HG03066 (cell line): ENCODE measurements around the gene TRAPPC5.
"Not testable (repeated sequence)": the region's sequence is repeated elsewhere in the genome, so short reads cannot be mapped to it uniquely, and the experiment has no call there.

Experiments
- ATAC-seq: cut with Tn5 transposase; IDR thresholded peaks from one replicate; pipeline ENCODE4 v1.9.1; 2021; ENCODE audit warnings: low read depth; ENCODE audit not compliant: unreplicated experiment

TRAPPC5 gene

DNA sequence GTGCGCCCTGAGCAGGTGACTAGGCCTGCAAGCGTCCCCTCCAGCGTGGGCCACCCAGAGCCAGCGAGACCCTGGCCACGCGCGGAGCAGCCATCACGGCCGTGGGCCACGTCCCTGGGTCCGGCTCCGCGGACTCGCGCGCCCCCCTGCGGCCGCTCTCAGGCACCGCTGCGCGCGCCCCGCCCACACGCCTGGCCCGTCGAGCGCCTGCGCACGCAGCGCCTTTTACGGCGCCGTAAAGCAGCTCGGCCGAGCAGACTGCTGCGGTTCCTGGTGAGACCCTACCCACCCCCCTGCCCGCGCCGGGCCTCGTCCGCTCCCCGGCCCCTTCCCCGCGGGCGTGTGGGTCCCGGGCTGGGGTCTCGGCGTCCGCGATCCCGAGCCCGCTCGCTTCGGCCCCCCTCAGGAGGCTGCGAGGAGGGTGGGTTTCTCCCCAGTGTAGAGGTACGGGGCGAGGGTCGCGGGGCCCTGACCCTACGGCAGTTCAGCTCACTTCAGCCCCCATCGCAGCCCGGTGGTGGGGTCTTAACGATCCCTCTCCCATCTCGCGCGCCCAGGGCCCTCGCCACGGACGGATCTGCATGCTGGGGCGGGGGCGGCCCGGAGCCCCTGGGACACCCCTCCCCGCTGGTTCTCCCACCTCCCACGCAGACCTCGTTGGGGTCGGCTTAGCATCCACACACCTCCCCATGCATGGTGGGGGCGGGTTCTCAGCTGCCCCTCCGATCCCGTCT, at the start of gene TRAPPC5:
Gene TRAPPC5 (plus strand): TSS at position 228 of the 734 bp plus-strand sequence. CDS start 1,421 bp downstream, outside the sequence.
- no peak for ATAC-seq

DNA sequence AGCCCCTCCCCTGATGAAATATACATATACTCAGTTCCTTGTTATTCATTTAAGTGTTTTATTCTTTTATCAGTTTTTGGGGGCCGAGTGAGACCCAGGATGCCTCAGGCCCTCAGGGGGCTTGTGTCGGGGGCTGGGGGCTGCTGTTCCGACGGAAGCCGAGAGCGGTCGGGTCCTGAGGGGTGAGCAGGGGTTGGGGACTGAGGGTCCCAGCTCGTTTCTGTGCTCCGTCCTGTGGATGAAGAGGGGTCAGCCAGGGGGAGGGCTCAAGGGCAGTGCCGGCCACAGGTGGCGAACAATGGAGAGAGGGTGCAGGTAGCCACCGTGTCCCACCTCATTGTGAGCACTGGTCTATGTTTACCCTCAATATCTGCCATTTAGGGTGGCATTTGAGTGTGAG, 49.1 kb upstream of the TRAPPC5 start:
- ATAC-seq: no peak

DNA sequence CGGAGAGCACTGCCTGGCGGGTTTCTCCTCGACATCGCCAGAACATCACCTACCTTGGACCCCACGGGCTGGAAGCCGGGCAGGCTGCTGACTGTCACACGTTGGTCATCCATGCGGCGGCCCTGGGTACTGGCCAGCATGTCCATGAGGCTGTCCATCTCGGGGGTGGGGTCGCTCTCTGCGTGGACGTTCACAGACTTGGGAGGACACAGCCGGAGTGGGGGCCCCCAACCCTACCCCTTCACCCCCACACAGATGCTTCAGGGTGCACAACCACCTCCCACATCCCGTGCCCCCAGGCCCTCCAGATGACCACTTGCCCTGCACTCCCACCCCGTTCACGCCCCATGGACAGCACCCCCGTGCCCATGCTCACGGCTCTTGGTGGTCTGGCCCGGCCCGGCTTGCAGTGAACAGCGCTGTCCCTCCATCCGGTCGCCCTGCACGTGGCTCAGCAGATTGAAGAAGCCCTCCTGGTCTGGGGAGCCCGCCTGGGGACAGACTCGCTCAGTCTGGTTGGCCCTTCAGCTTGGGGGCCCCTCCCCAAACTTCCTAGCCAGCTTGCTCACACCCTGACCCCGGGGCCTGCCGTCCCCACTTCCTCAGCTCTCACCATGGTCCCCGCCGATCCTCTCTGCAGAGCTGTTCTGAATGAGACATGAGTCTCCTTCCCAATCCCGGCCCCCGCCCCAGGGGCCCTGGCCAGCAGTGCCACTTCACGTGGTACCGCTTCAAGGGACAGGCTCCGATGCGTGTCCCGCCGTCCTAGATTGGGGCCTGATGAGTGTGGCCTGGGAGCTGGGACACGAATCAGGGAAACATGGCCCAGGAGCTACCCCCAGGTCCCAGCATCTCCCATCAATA, 48.1 kb upstream of the TRAPPC5 start:
- ATAC-seq: no peak

DNA sequence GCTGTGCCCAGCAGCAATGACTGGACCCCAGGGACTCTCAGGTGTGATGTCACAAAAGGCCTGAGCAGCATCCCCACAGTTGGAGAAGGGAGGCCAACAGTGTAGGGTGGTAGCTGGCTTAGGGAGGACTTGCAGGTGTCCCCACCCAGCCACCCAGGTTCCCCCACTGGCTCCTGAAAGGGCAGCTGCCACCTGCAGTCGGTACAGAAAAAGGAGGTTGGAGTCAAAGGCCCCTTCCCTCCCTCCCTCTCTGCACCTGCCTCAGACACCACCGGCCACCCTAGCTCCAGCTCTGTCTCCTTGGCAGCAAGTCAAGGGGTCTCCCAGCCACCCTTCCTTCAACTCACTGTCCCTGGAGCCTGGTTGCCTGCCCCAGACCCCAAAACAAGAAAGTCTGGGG, 46.9 kb upstream of the TRAPPC5 start, which contains the start of gene PCP2:
Gene PCP2 (minus strand): TSS at position 22 of the 400 bp plus-strand sequence. CDS start 262 bp downstream, outside the sequence.
- no peak for ATAC-seq

DNA sequence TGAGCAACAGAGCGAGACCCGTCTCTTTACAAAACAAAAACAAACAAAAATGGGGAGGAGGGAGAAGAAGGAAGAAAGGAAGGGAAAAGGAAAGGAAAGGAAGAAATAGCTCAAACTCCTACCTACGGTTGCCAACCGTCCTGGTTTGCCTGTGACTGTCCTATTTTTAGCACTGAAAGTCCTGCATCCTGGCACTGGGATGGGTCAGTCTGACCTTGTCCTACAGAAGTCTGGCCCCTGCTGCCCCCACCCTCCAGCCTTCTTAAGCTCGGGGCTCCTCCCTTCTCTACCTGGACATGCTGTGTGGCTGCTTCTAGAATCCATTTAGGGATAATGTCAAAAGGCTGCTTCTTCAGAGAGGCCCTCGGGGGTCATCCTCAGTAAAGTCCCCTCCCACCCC, 45.0 kb upstream of the TRAPPC5 start:
- ATAC-seq: no peak

DNA sequence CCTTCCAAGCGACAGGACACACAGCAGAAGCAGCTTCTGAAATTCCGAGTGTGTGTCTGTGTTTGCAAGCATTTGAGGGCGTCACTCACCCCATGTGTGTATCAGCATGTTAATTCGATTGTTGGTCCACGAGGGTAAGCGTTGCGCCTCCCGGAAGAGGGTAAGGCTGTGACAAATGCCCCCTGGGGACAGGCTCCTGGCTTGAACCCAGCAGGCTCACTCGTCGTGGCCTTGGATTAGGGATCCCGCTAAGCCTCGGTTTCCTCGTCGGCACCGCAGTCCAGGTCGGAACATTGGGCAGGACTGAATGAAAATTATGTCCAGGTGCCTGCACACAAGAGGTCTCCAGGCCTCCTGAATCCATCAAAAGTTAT, 44.3 kb upstream of the TRAPPC5 start:
- no peak for ATAC-seq

DNA sequence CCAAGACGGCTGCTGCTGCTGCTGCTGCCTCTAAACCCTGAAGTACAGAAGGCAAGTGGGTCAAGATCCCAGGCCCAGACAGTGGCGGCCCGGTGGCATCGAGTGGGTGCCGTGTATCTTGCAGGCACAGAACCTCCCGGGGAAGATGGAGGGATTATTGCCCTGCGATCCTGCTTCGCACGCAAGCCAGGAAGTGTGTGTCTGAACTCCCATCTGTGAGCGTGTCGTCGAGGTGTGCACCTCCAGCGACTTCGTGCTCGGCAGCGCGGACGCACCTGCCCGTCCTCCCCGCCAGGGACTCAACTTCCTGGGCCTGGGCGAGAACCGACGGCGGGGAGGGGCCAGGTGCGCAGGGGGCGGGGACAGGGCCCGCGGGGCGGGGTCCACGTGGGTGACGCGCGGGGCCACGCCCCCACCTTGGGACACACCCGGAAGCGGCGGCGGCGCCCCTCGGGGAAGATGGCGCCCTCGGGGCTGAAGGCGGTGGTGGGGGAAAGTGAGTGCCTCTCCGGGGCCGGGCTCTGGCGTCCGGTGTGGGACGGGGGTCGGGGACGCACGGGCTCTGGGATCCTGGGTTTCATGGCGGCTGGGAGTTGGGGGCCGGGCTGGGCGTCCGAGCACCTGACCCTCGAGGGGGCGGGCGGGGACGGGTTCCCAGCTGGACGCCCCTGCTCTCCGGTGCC, 43.8 kb upstream of the TRAPPC5 start, which contains the start of gene STXBP2:
Gene STXBP2 (plus strand): TSS at position 420 of the 683 bp plus-strand sequence. CDS start 40 bp downstream, at position 460.
- ATAC-seq: no peak

DNA sequence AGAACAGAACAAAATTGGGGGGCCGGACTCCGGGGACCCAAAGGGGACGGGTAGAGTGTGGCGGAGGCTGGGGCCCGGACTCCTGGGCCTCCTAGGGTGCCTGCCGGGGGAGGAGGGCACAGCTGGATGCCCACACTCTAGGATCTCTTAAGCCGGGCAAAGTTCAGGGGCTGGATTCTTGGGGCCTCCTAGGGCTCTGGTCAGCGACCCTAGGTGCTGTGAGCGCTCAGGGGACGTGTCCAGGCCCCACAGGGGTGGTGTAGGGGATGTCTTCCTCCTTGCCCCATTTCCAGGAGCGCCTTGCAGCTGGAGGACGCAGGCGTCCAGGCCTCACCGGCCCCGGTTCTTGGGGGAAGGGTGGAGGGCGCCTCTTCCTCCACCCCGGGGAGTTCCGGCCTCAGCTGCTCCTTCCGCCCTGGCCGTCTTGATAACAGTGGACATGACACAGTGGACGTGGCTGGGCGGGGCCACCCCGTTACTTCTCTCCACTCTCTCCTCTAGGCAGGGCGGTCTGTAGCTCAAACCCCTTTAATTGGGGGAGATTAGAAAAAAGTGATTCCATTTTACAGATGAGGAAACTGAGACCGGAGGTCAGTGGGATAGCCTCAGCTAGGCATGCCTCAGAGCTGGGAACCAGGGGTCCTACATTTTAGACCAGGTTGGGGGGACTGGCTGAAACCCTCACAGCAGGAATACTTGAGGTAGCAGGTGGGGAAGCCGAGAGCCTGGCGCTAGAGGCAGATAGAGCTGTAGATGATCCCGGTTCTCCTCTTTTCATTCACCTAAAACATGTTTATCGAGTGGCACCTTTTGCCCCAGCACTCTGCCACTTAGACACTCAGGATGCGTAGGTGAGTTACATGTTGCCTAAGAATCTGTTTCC, 43.0 kb upstream of the TRAPPC5 start:
- ATAC-seq: no peak

DNA sequence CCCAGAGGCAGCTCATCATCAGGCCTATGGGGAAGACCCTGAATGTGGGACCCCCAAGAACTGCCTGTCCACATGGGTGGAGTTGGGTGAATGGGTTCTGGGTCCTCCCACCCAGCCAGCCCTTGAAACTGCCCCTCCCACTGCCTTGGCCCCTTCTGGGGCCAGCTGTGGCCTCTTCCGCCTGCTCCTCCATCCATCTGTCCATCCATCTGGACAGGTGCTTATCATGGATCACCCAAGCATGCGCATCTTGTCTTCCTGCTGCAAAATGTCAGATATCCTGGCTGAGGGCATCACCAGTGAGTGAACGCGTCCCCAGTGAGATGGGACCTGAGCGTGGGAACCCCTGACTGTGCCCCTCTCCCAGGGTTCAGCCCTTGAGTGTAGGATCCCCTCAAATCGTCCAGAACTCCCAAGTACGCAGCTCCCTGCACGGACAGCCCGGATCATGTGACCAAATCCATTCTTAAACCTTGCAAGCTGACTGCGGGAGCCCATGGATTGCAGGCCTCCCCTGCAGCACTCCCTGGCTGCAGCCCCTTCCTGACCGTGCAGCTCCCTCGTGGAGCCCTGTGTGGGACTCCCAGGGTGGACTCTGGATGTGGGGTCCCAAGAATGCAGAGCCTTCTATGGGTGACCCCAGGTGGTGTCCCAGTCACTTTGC, 41.7 kb upstream of the TRAPPC5 start:
- ATAC-seq: no peak

DNA sequence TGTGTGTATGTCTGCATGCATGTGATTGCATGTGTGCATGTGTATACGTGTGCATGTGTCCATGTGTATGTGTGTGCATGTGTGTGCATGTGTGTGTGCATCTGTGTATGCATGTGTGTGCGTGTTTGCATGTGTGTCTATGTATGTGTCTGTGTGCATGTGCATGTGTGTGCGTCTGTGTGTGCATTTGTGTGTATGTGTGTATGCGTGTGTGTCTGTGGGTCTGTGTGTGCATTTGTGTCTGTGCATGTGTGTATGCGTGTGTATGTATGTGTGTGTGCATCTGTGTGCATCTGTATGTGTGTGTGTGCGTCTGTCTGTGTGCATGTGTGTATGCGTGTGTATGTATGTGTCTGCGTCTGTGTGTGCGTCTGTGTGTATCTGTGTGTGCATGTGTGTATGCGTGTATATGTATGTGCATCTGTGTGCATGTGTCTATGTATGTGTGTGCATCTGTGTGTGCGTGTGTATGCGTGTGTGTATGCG, 40.7 kb upstream of the TRAPPC5 start:
- ATAC-seq: no peak

DNA sequence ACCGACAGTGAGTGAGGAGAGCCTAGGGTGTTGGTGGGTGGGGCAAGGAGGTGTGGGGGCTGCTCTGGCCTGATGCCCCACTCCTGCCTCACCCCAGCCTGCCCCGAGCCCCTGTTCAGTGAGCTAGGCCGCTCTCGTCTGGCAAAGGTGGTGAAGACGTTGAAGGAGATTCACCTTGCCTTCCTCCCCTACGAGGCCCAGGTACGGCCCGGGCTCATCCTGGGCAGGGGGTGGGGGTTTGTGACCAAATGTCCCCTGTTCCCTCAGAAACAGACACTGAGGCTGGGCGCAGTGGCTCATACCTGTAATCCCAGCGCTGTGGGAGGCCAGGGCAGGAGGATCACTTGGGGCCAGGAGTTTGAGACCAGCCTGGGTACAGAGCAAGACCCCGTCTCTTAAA, 39.8 kb upstream of the TRAPPC5 start:
- ATAC-seq: no peak

DNA sequence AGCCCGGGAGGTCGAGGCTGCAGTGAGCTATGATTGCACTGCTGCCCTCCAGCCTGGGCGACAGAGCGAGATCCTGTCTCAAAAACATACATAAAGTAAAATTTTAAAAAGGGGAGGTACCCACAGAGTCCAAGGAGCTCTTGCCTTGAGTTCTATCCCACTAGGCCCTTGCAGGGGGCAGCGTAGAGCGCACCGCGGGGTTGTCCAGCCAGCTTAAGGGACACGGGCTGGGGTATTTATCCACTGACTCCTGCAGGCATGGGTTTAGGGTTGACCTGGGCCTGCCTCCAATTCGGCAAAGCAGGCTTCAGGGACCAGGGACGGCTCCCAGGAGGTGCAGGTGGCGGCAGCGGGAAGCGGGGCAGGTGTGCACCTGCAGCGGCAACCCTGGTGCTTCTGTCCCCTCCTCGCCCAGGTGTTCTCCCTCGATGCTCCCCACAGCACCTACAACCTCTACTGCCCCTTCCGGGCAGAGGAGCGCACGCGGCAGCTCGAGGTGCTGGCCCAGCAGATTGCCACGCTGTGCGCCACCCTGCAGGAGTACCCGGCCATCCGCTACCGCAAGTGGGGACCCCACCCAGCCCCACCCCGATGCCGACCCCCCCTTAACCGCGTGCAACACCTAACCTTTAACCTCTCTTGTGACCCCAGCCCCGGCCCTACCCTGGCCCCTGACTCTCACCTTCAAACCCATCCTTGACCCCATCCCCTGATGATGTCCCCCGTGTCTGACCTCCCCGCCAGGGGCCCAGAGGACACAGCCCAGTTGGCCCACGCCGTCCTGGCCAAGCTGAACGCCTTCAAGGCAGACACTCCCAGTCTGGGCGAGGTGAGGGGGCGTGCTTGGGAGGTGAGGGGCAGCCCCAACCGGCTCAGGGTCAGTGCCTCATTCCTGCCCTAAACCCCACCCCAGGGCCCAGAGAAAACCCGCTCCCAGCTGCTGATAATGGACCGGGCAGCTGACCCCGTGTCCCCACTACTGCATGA, 39.0 kb upstream of the TRAPPC5 start:
- no peak for ATAC-seq

DNA sequence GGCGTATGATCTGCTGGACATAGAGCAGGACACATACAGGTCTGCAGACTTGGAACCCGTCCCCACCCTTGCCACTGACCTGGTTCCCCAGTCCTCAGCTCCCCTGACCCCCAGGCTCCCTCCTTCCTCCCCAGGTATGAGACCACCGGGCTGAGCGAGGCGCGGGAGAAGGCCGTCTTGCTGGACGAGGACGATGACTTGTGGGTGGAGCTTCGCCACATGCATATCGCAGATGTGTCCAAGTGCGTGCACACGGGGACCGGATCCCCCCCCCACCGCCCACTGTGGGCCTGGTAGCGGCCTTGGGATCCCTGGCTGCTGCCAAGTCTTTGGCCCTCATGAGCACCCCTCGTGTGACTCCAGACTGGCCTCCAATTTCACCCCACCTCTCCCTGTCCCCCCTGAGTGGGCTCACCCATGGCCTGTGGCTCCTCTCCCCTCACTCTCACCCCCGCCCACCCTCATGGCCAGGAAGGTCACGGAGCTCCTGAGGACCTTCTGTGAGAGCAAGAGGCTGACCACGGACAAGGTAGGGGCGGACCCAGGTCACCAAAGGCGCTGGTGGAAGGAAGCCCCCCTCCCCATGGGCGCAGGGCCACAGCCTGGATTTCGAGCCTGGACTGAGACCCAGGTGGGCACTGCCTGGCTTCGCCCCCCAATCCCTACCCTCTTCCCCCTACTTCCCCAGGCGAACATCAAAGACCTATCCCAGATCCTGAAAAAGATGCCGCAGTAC, 38.2 kb upstream of the TRAPPC5 start:
- ATAC-seq: no peak

DNA sequence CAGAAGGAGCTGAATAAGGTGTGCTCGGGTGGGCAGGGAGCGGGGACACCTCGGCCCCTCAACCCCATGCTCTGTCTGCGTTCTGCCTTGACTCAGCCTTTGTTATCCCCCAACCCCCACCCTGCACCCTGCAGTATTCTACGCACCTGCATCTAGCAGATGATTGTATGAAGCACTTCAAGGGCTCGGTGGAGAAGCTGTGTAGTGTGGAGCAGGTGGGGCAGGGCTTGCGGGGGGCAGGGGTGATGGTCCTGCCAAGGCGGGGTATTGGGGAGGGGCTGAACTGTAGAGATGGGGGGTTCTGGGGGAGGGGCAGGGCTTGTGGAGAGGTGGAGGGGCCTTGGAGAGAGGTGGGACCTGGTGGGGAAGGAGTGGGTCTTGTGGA, 37.6 kb upstream of the TRAPPC5 start:
- ATAC-seq: no peak

DNA sequence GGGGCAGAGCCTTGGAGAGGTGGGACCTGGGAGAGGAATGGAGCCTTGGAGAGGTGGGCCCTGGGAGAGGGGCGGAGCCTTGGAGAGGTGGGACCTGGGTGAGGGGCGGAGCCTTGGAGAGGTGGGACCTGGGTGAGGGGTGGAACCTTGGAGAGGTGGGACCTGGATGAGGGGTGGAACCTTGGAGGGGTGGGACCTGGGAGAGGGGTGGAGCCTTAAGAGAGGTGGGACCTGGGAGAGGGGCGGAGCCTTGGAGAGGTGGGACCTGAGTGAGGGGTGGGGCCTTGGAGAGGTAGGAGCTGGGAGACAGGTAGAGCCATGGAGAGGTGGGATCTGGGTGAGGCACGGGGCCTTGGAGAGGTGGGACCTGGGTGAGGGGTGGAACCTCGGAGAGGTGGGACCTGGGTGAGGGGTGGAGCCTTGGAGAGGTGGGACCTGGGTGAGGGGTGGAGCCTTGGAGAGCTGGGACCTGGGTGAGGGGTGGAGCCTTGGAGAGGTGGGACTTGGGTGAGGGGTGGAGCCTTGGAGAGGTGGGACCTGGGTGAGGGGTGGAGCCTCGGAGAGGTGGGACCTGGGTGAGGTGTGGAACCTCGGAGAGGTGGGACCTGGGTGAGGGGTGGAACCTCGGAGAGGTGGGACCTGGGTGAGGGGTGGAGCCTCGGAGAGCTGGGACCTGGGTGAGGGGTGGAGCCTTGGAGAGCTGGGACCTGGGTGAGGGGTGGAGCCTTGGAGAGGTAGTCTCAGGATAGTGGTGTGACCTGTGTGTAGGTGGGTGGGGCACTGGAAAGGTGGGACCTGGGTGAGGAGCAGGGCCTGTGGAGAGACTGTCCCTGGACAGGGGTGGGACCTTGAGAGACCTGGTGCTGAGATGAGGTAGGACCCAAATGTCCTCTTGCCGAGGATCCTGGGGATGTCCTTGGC, 36.7 kb upstream of the TRAPPC5 start:
- not testable (repeated sequence) for ATAC-seq

DNA sequence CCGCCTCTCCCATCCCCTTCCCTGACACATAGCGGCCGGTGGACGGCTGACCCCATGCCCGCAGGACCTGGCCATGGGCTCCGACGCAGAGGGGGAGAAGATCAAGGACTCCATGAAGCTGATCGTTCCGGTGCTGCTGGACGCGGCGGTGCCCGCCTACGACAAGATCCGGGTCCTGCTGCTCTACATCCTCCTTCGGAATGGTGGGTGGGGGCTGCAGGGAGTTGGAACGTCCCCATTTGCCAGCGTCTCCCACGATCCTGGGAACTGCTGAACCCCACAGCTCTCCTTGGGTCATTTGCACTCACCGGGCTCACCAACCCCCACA, 36.1 kb upstream of the TRAPPC5 start:
- ATAC-seq: no peak

DNA sequence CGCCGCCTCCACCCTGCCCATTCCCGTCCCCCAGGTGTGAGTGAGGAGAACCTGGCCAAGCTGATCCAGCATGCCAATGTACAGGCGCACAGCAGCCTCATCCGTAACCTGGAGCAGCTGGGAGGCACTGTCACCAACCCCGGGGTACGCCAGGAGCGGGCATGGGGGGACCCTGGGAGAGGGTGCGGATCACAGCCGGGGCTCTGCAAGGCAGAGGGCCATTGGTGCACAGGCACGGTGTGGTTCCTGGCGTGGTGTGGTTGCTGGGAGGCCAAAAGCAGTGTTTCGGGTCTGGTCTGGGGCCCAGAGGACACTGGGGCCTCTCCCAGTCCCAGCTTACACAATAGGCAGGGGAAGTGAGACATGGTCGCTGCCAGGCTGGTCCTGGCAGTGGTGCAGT, 35.5 kb upstream of the TRAPPC5 start:
- no peak for ATAC-seq
